H7 (cell line): ENCODE measurements around the gene RHOBTB3. TPM values are rescaled to one million over a fixed set of nuclear protein-coding genes. Genes with fewer than 3 reads are reported as not detected.

Source experiments
- DNase-seq: peaks from one replicate; pipeline ENCODE4 v3.0.0; 2012
- H3K27me3 ChIP-seq: 2 replicates; pipeline ENCODE4 v1.6.0; 2011; ENCODE audit warnings: mild to moderate bottlenecking, low read length; ENCODE audit not compliant: control insufficient read depth, insufficient read depth
- H3K36me3 ChIP-seq: replicated peaks from 2 replicates; pipeline ENCODE4 v1.5.1; 2011; ENCODE audit warnings: low read length; ENCODE audit not compliant: control insufficient read depth, insufficient read depth
- H3K4me3 ChIP-seq: 2 replicates; pipeline ENCODE4 v1.5.1; 2011; ENCODE audit warnings: low read depth, mild to moderate bottlenecking, control low read depth, low read length, moderate library complexity; ENCODE audit not compliant: insufficient read depth
- total RNA-seq: library from RNA; depleted of rRNA; stranded (reverse); fragments of >200 nt; shearing (Covaris generic); gene quantifications from 2 replicates; pipeline ENCODE4 v1.2.3, GENCODE V29; 2014

RHOBTB3 gene
- total RNA-seq, 1 experiment from 2014 or later, result 45.6 TPM

DNA sequence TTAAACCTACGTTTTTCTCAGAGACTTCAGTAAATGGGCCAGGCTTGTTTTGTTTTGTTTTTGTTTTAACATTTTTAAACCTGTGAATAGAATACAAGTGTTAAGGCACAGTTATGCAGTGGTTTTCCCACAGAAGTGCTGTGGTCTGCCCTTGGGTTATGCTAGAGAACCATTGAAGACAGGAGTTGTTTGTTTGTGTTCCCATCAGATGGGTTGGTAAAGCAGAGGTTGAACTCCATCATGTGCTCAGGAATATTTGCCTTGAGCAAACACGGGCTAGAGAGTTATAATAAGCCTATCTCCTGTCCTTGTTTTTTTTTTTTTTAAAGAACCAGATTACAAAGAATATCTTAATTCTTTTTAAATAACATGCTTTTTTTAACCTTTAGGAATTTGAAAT is 28.5 kb downstream of the RHOBTB3 start:
- no peaks in the 10 kb centered on the region for H3K36me3 ChIP-seq
- H3K4me3 ChIP-seq, result no peak overlapping the region
- no peak for DNase-seq
- no peaks in the 10 kb centered on the region for H3K27me3 ChIP-seq

- no peak overlapping the region for H3K4me3 ChIP-seq
- H3K27me3 ChIP-seq, result no peaks in the 10 kb centered on the region
- H3K36me3 ChIP-seq, result no peaks in the 10 kb centered on the region
- DNase-seq, result no peak
These were observed 29.4 kb downstream of the RHOBTB3 start for GRCh38 chr5:95760273-95761191.

DNA sequence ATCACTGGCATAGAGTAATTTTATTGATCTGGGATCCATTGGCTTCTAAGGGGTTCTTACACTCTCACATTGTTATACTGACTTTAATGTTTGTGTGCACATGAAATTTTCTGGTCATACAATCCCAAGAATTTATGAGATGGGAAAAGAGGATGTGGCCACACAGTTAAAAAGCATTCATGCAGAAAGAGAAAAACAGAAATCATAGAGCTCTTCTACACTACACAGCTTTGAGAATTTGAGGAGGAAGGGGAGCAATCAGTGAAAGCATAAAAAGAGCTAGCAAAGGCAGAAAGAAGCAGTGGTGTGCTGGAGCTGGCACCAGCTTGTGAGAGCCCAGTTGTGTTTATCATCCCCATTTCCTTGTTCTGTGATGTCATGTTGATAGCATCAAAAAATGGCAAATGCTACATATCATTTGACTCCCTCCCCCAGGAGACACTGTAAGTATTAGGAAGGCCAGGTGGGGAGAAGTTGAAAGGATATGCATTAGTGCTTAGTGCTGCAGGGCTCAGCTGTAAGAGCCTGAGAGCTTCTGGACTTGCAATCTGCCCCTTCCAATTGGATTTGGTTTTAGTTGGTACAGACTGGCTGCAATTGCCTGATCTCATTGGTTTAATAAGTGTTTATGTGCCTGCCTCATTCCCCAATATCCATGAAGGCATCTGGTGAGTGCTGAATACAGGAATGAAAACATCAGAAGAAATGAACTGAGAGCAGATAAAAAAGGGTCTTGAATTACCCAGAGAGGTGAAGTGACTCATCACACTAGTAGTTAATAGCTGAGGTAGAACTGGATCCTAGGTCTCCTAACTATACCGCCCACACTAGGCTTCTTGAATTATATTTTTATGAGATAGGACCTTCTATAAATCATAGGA is 30.9 kb downstream of the RHOBTB3 start:
- Histone ChIP-seq H3K36me3 (no peaks in the 10 kb centered on the region), H3K4me3 (no peak overlapping the region), H3K27me3 (no peaks in the 10 kb centered on the region)
- DNase-seq, result no peak

DNA sequence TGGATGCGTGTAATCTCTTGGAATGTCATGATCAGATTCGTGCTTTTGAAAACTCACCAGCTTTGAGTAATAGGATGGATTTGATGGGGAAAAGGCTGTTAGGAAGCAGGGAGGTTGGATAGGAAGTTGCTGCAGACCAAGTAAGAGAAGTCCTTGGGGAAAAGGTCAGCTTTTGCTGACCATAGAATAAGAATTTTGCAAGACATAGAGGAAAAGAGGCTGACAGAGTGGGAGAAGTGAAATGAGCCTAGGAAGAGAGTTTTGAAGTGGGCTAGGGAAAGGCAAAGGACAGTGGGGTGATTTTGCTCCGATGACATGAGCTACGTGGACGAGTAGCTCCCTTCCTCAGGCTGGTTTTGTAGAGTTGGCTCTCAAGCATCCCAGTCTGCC is 31.5 kb downstream of the RHOBTB3 start:
- H3K4me3 ChIP-seq, result no peak overlapping the region
- H3K27me3 ChIP-seq, result no peaks in the 10 kb centered on the region
- no peak for DNase-seq
- no peaks in the 10 kb centered on the region for H3K36me3 ChIP-seq

- no peak for DNase-seq
- H3K27me3 ChIP-seq, result no peaks in the 10 kb centered on the region
- no peak overlapping the region for H3K4me3 ChIP-seq
- no peaks in the 10 kb centered on the region for H3K36me3 ChIP-seq
These were observed 32.8 kb downstream of the RHOBTB3 start for GRCh38 chr5:95763941-95764340.

GRCh38 chr5:95768731-95769130 is 37.6 kb downstream of the RHOBTB3 start:
- Histone ChIP-seq H3K4me3 (no peak overlapping the region), H3K36me3 (no peaks in the 10 kb centered on the region), H3K27me3 (no peaks in the 10 kb centered on the region)
- no peak for DNase-seq

DNA sequence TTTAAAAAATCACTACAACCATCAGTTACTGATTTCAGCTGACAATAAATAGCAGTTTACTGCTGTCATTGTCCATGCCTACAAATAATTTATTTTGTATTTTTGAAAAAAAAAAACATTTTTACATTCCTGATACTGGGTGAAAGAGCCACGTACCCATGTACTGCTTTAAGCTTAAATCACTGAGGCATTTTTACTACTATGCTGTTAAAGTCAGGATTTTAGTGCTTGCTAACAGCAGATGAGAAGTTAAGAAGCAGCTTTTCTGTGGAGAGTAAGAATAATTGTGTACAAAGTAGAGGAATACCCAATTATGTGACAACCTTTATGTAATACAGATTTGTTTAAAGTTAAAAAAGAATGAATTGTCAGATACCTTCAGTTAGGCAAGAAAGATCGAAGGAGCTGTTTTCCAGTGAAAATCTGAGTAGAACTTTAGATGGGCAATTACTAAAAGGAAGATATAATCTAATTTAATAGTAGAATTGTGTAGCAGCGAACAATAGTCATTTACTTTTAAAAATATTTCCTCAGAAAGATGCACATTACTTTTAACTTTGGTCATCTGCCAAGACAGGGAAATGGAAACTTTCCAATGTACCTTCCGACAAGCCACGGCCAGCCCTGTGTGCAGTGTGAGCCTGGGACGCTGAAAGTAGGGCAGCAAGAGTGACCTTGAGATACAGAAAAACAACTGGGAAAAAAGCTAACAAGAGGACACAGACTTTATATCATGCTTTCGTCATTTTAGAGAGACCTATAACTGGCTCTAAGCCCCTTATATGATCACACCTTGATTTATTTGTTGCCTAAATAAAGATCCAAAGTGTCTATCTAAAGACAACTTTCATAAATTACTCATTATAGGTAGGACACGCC is 39.9 kb downstream of the RHOBTB3 start:
- Histone ChIP-seq H3K4me3 (no peak overlapping the region), H3K36me3 (no peaks in the 10 kb centered on the region), H3K27me3 (no peaks in the 10 kb centered on the region)
- DNase-seq, result no peak

GRCh38 chr5:95771892-95772291 is 40.8 kb downstream of the RHOBTB3 start:
- Histone ChIP-seq H3K4me3 (no peak overlapping the region), H3K36me3 (no peaks in the 10 kb centered on the region), H3K27me3 (no peaks in the 10 kb centered on the region)
- DNase-seq, result no peak

GRCh38 chr5:95773335-95774059 is 42.4 kb downstream of the RHOBTB3 start:
- no peak overlapping the region for H3K4me3 ChIP-seq
- DNase-seq, result no peak

DNA sequence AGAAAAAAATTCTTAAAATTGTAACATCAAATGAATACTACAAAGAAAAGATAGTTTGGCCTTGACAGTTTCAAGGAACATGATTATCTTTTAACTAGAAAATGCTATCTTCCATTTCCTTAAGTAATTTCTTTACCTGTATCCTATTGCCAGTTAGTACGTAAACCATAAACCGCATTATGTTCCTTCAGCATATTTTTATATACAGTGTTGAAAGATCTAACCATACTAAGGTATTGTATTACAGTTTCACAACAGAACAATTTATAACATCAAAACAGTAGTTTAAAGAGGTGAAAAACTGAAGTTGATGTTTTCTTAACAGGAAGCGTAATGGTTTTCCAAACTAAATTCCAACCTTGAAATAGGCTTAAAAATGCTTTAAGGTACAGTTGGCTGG is 46.3 kb downstream of the RHOBTB3 start:
- Histone ChIP-seq H3K27me3 (no peaks in the 10 kb centered on the region), H3K36me3 (no peaks in the 10 kb centered on the region), H3K4me3 (no peak overlapping the region)
- DNase-seq, result no peak

More at GRCh38 chr5:95773335-95774059, 42.4 kb downstream of the RHOBTB3 start:
- Histone ChIP-seq H3K36me3 (no peaks in the 10 kb centered on the region), H3K27me3 (no peaks in the 10 kb centered on the region)

DNA sequence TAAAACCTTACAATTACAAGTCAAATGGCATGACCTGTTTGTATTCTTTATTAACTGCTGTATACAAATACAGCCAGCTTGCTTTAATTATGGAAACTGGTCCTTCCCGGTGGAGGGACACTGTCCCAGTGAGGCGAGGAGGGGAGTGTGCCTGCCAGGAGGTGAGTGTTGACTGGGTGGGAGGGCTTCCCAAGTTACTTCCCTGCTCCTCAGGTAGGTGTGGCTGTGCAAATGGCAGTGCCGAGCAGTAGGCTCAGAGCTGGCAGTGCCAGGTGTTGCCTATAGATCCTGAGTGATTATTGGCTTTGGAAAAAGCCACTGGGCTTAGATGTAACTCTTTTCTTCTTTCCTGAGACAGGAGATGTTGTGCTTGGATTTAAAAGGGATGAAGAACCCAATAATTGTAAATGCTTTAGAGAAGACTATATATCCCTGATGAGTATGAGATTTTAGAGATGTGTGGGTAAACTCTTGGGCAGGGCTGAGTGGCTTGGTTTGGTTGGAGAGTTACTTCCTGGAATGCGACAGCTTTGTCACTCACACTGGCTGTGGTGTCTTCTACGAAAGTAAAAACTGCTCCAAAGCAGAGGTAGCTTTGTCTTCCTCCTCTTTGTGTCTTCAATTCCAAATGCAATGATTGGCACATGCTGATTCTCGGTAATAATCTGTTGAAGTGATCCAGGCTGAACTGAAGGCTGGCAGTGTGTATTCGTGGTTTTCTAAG is 47.7 kb downstream of the RHOBTB3 start:
- Histone ChIP-seq H3K36me3 (no peaks in the 10 kb centered on the region), H3K27me3 (no peaks in the 10 kb centered on the region), H3K4me3 (no peak overlapping the region)
- no peak for DNase-seq

DNA sequence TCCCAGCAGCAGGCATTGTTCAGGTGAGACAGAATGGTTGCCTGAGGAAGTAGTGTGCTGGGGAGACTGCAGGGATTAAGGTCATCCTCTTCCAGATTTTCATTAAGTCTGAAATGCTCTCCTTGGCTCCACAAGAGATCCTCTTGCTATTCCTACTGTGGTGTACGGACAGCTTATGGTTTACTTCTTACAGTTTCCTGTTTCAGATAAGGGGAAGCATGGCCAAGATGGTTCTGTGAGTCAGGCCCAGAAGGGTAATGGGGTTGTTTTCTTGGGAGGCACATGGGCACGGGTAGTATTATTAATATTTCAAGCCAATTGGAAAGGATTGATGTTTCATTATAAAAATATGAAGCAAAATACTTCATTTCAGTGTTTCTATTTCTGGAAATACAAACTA is 48.5 kb downstream of the RHOBTB3 start:
- no peaks in the 10 kb centered on the region for H3K27me3 ChIP-seq

DNA sequence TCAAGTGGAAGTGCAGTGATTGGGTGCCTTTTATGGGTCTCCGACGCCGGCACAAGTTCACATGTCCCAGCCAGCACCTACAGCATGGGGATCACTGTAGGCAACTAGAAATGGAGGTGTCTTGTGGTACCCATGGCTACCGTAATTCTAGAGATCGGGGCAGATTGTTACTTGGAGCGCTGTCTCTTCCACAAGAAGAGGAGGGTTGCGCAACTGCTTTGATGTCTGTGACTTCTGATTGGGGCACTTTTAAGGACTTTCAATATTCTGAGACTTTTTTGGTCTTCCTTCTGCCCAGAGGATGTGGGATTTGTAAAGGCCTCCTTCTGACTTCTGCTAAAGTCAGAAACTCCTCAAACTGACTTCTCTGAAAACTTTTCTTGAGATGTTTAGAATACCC is 49.5 kb downstream of the RHOBTB3 start:
- Histone ChIP-seq H3K36me3 (no peaks in the 10 kb centered on the region), H3K4me3 (no peak overlapping the region), H3K27me3 (no peaks in the 10 kb centered on the region)
- DNase-seq, result no peak

More for the DNA sequence above, 48.5 kb downstream of the RHOBTB3 start:
- Histone ChIP-seq H3K4me3 (no peak overlapping the region), H3K36me3 (no peaks in the 10 kb centered on the region)
- DNase-seq, result no peak
